Bone marrow (tissue), 2 donors: Measurements from ENCODE around the gene MATK.
"Not testable (repeated sequence)": the region's sequence is repeated elsewhere in the genome, so short reads cannot be mapped to it uniquely, and the experiment has no call there.

ENCODE experiments used
- DNase-seq, 2 donors: peaks; one replicate each; lab custom pipeline; 2025; lab: John Stamatoyannopoulos, UW

Gene MATK

GRCh38 chr19:3785938-3786824, at the start of gene MATK:
Gene MATK (minus strand): TSS chr19:3786381. CDS start chr19:3785135, 1,246 bp downstream.
- DNase-seq: no peak

GRCh38 chr19:3835055-3835435, 48.9 kb upstream of the MATK start:
- DNase-seq: no peak

GRCh38 chr19:3834349-3835054, 48.3 kb upstream of the MATK start:
- no peak for DNase-seq

- DNase-seq: no peak
Measured at GRCh38 chr19:3833578-3834348, 47.6 kb upstream of the MATK start.

GRCh38 chr19:3832001-3832400, 45.8 kb upstream of the MATK start:
- no peak for DNase-seq

- DNase-seq: no peak
Measured at GRCh38 chr19:3831601-3832000, 45.4 kb upstream of the MATK start.

GRCh38 chr19:3830621-3831589, 44.7 kb upstream of the MATK start:
- no peak for DNase-seq

- DNase-seq: no peak
Measured at GRCh38 chr19:3827306-3827705, 41.1 kb upstream of the MATK start.

- no peak for DNase-seq
Measured at GRCh38 chr19:3826163-3826562, 40.0 kb upstream of the MATK start.

- DNase-seq: no peak
Measured at GRCh38 chr19:3825286-3825956, 39.2 kb upstream of the MATK start.

- no peak for DNase-seq
Measured at GRCh38 chr19:3823350-3823713, 37.2 kb upstream of the MATK start.

GRCh38 chr19:3822683-3823349, 36.6 kb upstream of the MATK start:
- no peak for DNase-seq

GRCh38 chr19:3821857-3822364, 35.7 kb upstream of the MATK start:
- peak; percentile 40 to 69 for DNase-seq

- no peak for DNase-seq
Measured at GRCh38 chr19:3821156-3821555, 35.0 kb upstream of the MATK start.

GRCh38 chr19:3819989-3820388, 33.8 kb upstream of the MATK start:
- no peak for DNase-seq

GRCh38 chr19:3818918-3819317, 32.7 kb upstream of the MATK start:
- no peak for DNase-seq

GRCh38 chr19:3818466-3818865, 32.3 kb upstream of the MATK start:
- DNase-seq: no peak

GRCh38 chr19:3817761-3818160, 31.6 kb upstream of the MATK start:
- no peak for DNase-seq

- no peak for DNase-seq
Measured at GRCh38 chr19:3816566-3817218, 30.5 kb upstream of the MATK start.

- DNase-seq: not testable (repeated sequence)
Measured at GRCh38 chr19:3816148-3816547, 30.0 kb upstream of the MATK start.
